B cell (primary cell): ENCODE measurements around the gene SLC4A4. TPM values are rescaled to one million over a fixed set of nuclear protein-coding genes. Genes with fewer than 3 reads are reported as not detected.

Source experiments
- ATAC-seq: fragments of 200-7000 bp; cut with Tn5 transposase; one replicate; pipeline ENCODE4 v1.10.0; 2021; ENCODE audit warnings: low read depth, mild to moderate bottlenecking, moderate number of reproducible peaks, moderate library complexity
- CTCF ChIA-PET: fragments of 350-600 bp; sonication (Branson Sonifier 250); formaldehyde crosslinking; loops from one replicate; lab custom pipeline; 2021; ENCODE audit warnings: antibody characterized with exemption, inconsistent platforms; lab: Charles Lee
- POLR2A ChIA-PET: fragments of 350-600 bp; sonication (Branson Sonifier 250); formaldehyde crosslinking; loops from one replicate; lab custom pipeline; 2021; ENCODE audit warnings: antibody characterized with exemption; lab: Charles Lee
- DNase-seq: peaks from one replicate; pipeline ENCODE4 v3.0.0; 2013
- H2AFZ ChIP-seq: 2 replicates; pipeline ENCODE4 v1.6.1; 2012; ENCODE audit warnings: mild to moderate bottlenecking, low read depth, low read length; ENCODE audit not compliant: insufficient read depth, poor library complexity, severe bottlenecking
- H3K27ac ChIP-seq, 2 donors: 1 replicate in 1 of 2; 2 replicates in 1 of 2; pipeline ENCODE4 v1.5.1; 2012 to 2013; ENCODE audit warnings: low read length in 2 of 2, mild to moderate bottlenecking in 2 of 2, moderate library complexity in 1 of 2
- H3K27me3 ChIP-seq, 4 experiments: fragments of 200-600 bp in 1 of 4; sonication (generic) in 1 of 4; replicated peaks in 1 of 4; 1 replicate in 2 of 4; 2 replicates in 2 of 4; pipeline versions ENCODE4 v1.6.1 to v1.7.0; 2013 to 2016; ENCODE audit warnings: low read length in 3 of 4, mild to moderate bottlenecking in 2 of 4, mixed read lengths in 1 of 4, moderate library complexity in 1 of 4; ENCODE audit not compliant: insufficient read depth in 4 of 4, control insufficient read depth in 3 of 4; ENCODE audit errors: control extremely low read depth in 1 of 4
- H3K36me3 ChIP-seq, 2 experiments: replicated peaks in 1 of 2; 1 replicate in 1 of 2; 2 replicates in 1 of 2; pipeline versions ENCODE4 v1.6.1 to v1.7.1; 2013; ENCODE audit warnings: low read length in 1 of 2; ENCODE audit not compliant: insufficient read depth in 2 of 2, control insufficient read depth in 1 of 2; ENCODE audit errors: control extremely low read depth in 1 of 2, extremely low read depth in 1 of 2
- H3K4me1 ChIP-seq, 2 donors: fragments of 200-600 bp in 1 of 2; sonication (generic) in 1 of 2; 1 replicate in 1 of 2; 2 replicates in 1 of 2; pipeline versions ENCODE4 v1.5.1 to v1.6.1; 2013 to 2017; ENCODE audit warnings: low read length in 2 of 2; ENCODE audit not compliant: control insufficient read depth in 2 of 2, insufficient read depth in 2 of 2
- H3K4me2 ChIP-seq: replicated peaks from 2 replicates; pipeline ENCODE3; 2012; ENCODE audit warnings: mild to moderate bottlenecking, low read depth, low read length; ENCODE audit not compliant: poor library complexity, severe bottlenecking
- H3K4me3 ChIP-seq, 5 experiments: fragments of 200-600 bp in 1 of 5; sonication (generic) in 1 of 5; 1 replicate in 3 of 5; 2 replicates in 2 of 5; pipeline versions ENCODE4 v1.5.1 to v1.7.0; 2011 to 2016; ENCODE audit warnings: low read length in 4 of 5, mild to moderate bottlenecking in 4 of 5, low read depth in 2 of 5, control low read depth in 1 of 5, moderate library complexity in 1 of 5; ENCODE audit not compliant: insufficient read depth in 1 of 5; ENCODE audit errors: control extremely low read depth in 1 of 5, extremely low read depth in 1 of 5
- H3K79me2 ChIP-seq: fragments of 200-600 bp; sonication (generic); one replicate; pipeline ENCODE4 v1.6.0; 2016; ENCODE audit warnings: low read length; ENCODE audit not compliant: control insufficient read depth, insufficient read depth
- H3K9ac ChIP-seq: fragments of 200-600 bp; sonication (generic); 2 replicates; pipeline ENCODE4 v1.6.1; 2017; ENCODE audit warnings: mild to moderate bottlenecking, low read length, moderate library complexity
- H3K9me3 ChIP-seq, 3 donors: one replicate each; pipeline versions ENCODE4 v1.6.1 to v1.7.1; 2013; ENCODE audit warnings: low read length in 2 of 3; ENCODE audit not compliant: control insufficient read depth in 2 of 3, insufficient read depth in 1 of 3; ENCODE audit errors: control extremely low read depth in 1 of 3
- H4K20me1 ChIP-seq: 2 replicates; pipeline ENCODE4 v1.6.0; 2012; ENCODE audit warnings: mild to moderate bottlenecking, low read length; ENCODE audit not compliant: insufficient read depth, control insufficient read depth, poor library complexity, severe bottlenecking
- H3K27ac Mint-ChIP-seq: one replicate; pipeline ENCODE4 v1.8.0; 2021; ENCODE audit warnings: mixed read lengths
- H3K27me3 Mint-ChIP-seq: one replicate; pipeline ENCODE4 v1.8.0; 2021; ENCODE audit warnings: mixed read lengths
- H3K4me1 Mint-ChIP-seq: one replicate; pipeline ENCODE4 v1.8.0; 2021; ENCODE audit warnings: mixed read lengths
- H3K4me3 Mint-ChIP-seq: one replicate; pipeline ENCODE4 v1.8.0; 2021; ENCODE audit warnings: mixed read lengths
- H3K9me3 Mint-ChIP-seq: one replicate; pipeline ENCODE4 v1.8.0; 2022; ENCODE audit warnings: mixed read lengths; ENCODE audit not compliant: insufficient read depth
- EZH2 ChIP-seq: IDR thresholded peaks from 2 replicates; pipeline ENCODE4 v1.6.1; 2012; ENCODE audit warnings: borderline replicate concordance, low read depth, mild to moderate bottlenecking, moderate library complexity, low read length; ENCODE audit not compliant: insufficient read depth, poor library complexity, severe bottlenecking
- WGBS: methylation state at CpG from one replicate; pipeline ENCODE4 v1.1.5; 2013; ENCODE audit warnings: missing lambda C conversion rate; ENCODE audit not compliant: insufficient coverage; 5-methylcytosine and 5-hydroxymethylcytosine counted together
- intact Hi-C: fragments of 100-400 bp; cut with micrococcal nuclease; formaldehyde crosslinking; loops from one replicate; pipeline ENCODE4 v1.10.0; 2022
- polyA plus RNA-seq: library from polyadenylated mRNA; depleted of rRNA; stranded (reverse); fragments of >200 nt; gene quantifications from 2 replicates; pipeline ENCODE4 v1.2.3, GENCODE V29; 2012
- total RNA-seq, 2 donors: library from RNA; stranded (reverse); fragments of 120-200 nt in 1 of 2; gene quantifications; 1 replicate in 1 of 2; 2 replicates in 1 of 2; pipeline versions ENCODE4 v1.2.3 to v1.2.4, GENCODE V29; 2013 to 2022
- TF ChIP-seq, protein P1 (sequence below): fragments of 200-600 bp; IDR thresholded peaks from one replicate; pipeline ENCODE4 v1.8.0; 2022; ENCODE audit warnings: antibody characterized with exemption, mild to moderate bottlenecking

Gene SLC4A4
- total and polyA plus RNA-seq, 2 donors (not counting 1 experiment from before 2014, with no cell fraction given): not detected

DNA sequence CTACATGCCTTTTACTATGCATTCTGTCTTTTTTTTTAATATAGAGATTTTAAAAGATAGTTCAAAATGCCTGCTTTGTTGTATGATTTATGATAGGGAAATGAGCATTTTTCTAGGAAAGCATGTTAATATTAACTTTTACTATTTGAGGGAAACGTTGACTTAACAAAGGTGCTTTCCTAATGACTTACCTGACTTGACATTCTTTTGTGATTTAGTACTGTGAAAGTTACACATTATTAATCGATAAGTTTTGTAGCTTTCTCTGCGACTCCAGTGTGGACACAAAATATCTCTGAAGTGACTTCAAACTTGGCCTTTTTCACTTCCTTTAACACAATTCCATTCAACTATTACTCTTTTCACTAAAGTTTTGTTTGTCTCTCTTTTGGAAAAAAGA, 260.8 kb downstream of the SLC4A4 start:
- Histone ChIP-seq H3K27ac (no peak overlapping the region), H3K79me2 (no peaks in the 10 kb centered on the region), H3K4me3 (no peak overlapping the region), H3K9me3 (no peaks in the 10 kb centered on the region), H2AFZ (no peak overlapping the region), H3K27me3 (no peaks in the 10 kb centered on the region), H3K36me3 (no peaks in the 10 kb centered on the region), H3K4me2 (no peak overlapping the region), H4K20me1 (no peaks in the 10 kb centered on the region), H3K4me1 (no peaks in the 10 kb centered on the region), H3K9ac (no peak overlapping the region)
- no CpG with 5 or more reads among the region's 3 CpGs for WGBS
- H3K27ac Mint-ChIP-seq: no peak overlapping the region
- POLR2A ChIA-PET: no interaction called here
- H3K4me1 Mint-ChIP-seq: no peaks in the 10 kb centered on the region
- CTCF ChIA-PET: no interaction called here
- no peaks in the 10 kb centered on the region for H3K9me3 Mint-ChIP-seq
- ATAC-seq (no peak), DNase-seq (no peak)
- intact Hi-C loops: no loop called here
- TF ChIP-seq, protein P1, sequence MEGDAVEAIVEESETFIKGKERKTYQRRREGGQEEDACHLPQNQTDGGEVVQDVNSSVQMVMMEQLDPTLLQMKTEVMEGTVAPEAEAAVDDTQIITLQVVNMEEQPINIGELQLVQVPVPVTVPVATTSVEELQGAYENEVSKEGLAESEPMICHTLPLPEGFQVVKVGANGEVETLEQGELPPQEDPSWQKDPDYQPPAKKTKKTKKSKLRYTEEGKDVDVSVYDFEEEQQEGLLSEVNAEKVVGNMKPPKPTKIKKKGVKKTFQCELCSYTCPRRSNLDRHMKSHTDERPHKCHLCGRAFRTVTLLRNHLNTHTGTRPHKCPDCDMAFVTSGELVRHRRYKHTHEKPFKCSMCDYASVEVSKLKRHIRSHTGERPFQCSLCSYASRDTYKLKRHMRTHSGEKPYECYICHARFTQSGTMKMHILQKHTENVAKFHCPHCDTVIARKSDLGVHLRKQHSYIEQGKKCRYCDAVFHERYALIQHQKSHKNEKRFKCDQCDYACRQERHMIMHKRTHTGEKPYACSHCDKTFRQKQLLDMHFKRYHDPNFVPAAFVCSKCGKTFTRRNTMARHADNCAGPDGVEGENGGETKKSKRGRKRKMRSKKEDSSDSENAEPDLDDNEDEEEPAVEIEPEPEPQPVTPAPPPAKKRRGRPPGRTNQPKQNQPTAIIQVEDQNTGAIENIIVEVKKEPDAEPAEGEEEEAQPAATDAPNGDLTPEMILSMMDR: no peak
- no peak for TF ChIP-seq EZH2
- no peaks in the 10 kb centered on the region for H3K27me3 Mint-ChIP-seq
- H3K4me3 Mint-ChIP-seq: no peak overlapping the region

DNA sequence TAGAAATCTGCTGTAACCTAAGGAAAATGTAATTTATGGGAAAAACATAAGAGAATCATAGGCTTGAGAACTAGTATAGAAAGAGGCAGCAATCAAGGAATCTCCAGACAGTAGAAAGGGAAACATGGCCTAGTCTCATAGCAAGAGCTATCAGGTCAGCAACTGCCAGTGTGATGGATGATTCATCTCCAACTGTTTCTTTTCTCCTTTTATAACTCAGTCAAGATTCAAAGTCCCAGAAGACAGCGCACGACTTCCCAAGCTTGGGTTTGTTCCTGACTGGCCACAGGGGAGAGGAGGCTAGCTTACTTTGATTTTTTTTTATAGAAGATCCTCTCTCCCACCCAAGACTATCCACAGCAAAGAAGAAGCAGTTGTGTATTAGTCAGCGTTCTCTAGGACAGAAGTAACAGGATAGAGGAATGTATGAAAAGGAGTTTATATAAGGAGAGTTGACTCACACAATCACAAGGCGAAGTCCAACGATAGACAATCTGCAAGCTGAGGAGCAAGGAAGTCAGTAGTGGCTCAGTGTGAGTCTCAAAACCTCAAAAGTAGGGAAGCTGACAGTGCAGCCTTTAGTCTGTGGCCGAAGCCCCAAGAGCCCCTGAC, 263.6 kb downstream of the SLC4A4 start:
- ChIA-PET CTCF (no interaction called here), POLR2A (no interaction called here)
- H3K4me3 Mint-ChIP-seq: no peak overlapping the region
- Histone ChIP-seq H3K27ac (no peak overlapping the region), H3K36me3 (no peaks in the 10 kb centered on the region), H3K4me2 (no peak overlapping the region), H2AFZ (no peak overlapping the region), H3K4me3 (no peak overlapping the region), H3K9ac (no peak overlapping the region), H3K4me1 (no peaks in the 10 kb centered on the region), H3K9me3 (no peaks in the 10 kb centered on the region), H3K27me3 (no peaks in the 10 kb centered on the region), H3K79me2 (no peaks in the 10 kb centered on the region), H4K20me1 (no peaks in the 10 kb centered on the region)
- H3K27ac Mint-ChIP-seq: no peak overlapping the region
- intact Hi-C loops: no loop called here
- H3K9me3 Mint-ChIP-seq: peaks cover 2% of the 10 kb centered on the region
- H3K4me1 Mint-ChIP-seq: no peaks in the 10 kb centered on the region
- TF ChIP-seq, protein P1: no peak
- no peak for TF ChIP-seq EZH2
- no peaks in the 10 kb centered on the region for H3K27me3 Mint-ChIP-seq
- WGBS: 94% methylated on average over 3 of the region's 6 CpGs
- no peak for DNase-seq
- no peak for ATAC-seq
